Effector CD8-positive, alpha-beta T cell (primary cell): Measurements from ENCODE around the gene TSC22D1.
"Not testable (repeated sequence)": the region's sequence is repeated elsewhere in the genome, so short reads cannot be mapped to it uniquely, and the experiment has no call there.

ENCODE experiments used
- DNase-seq: peaks from one replicate; lab custom pipeline; 2025; lab: John Stamatoyannopoulos, UW

TSC22D1 gene

GRCh38 chr13:44573071-44573470 lies 3.1 kb downstream of the TSC22D1 start:
- DNase-seq: no peak

DNA sequence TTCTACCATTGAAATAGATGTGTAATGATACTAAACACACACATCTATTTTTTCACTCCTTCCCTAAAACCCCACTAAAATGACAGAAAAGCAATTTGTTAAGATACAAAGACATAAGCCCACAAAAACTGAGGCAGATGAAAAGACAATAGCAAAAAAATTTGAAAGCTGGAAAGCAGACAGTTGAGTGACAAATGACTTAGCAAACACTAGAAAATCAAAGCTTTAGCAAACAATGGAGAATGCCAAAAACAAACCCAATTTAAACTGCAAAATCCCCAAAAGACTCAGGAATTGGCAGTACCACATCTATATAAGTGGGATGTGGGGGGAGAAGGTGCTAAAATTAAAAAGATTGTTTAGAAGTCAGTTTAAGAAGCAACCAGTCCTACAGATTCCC lies 9.5 kb downstream of the TSC22D1 start:
- no peak for DNase-seq

DNA sequence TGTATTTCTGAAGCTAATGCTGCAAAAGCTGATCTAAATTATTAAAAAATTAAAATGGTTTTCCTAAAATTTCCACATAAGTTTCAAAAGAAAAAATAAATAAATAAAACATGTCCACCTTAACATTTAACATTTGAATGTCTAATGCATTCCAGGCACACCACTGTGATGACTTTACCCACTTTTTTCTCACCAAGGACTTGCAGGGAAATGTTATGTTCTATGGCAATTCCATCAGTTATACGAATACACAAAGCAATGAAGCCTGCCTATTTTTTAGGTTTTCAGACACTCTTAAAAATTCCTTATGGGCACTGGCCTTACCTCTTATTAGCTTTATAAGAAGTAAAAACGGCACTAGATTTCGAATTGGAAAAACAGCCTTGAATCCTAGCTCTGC lies 10.2 kb downstream of the TSC22D1 start:
- no peak for DNase-seq

- DNase-seq: no peak
Observed at GRCh38 chr13:44564936-44565335, 11.2 kb downstream of the TSC22D1 start.

DNA sequence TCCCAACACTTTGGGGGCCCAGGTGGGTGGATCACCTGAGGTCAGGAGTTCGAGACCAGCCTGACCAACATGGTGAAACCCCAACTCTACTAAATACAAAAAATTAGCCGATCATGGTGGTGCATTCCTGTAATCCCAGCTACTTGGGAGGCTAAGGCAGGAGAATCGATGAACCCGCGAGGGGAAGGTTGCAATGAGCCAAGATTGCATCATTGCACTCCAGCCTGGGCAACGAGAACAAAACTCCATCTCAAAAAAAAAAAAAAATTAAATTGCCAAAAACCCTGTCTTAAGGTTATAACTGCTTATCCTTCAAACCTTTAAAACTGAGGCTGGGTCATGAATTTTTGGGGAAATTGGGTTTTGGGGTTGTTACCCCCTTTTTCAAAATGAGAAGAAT lies 13.3 kb downstream of the TSC22D1 start:
- DNase-seq: not testable (repeated sequence)

DNA sequence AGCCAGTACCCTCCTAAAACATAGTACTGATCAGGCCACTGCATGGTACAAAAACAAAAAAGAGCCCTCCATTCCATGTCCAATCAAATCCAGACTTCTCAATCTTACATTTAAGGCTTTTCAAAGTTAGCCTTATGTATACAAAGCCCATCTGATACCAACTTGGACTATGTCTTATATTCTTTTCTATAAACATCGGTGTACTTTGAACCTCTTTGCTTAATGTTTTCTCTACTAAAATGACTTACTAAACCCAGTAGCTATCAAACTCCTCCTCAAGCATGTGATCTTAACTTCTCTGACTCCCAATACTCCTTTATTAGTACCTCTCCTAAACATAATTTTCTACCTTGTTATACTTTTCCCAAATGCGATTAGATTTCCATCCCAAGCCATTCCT lies 14.8 kb downstream of the TSC22D1 start:
- no peak for DNase-seq

DNA sequence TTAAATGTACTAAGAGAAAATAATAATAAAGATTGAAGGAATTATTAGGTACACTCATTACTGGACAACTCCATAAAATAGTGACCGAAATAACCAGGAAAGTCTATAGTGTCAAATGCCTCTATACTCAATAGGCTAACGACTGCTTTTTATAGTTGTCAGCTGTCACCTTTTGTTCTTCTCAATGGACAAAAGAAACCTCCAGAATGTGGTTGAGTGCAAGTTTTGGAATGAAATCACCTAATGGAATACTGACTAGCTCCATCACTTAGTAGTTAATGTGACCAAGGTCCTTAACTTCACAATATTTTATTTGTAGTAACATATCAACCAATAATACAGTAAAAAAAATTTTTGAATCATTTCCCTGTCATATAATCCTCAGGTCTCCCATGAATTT lies 18.1 kb downstream of the TSC22D1 start:
- no peak for DNase-seq

GRCh38 chr13:44555207-44555606 lies 20.9 kb downstream of the TSC22D1 start:
- DNase-seq: no peak

GRCh38 chr13:44549476-44549875 lies 26.7 kb downstream of the TSC22D1 start:
- DNase-seq: no peak

GRCh38 chr13:44546164-44546563 lies 30.0 kb downstream of the TSC22D1 start:
- no peak for DNase-seq

GRCh38 chr13:44543369-44543768 lies 32.8 kb downstream of the TSC22D1 start:
- no peak for DNase-seq

DNA sequence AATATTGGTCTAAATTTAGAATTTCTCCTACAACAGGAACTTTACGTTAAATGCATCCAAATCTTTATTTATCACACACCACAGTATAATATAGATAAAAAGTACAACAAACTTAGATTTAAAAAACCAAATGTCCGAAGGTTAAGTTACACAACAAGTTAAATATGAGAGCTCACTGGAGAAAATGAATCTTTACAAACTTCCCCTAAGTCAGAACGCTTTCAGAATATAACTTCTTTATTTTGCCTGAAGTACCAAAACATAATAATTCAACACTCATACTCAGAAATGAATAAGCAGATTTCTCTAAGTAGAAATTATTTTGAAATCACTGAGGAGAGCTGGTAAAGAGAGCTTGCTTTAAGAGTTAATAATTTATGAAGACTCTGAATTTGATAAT lies 33.8 kb downstream of the TSC22D1 start:
- no peak for DNase-seq

- DNase-seq: no peak
Observed at GRCh38 chr13:44541601-44542000, 34.5 kb downstream of the TSC22D1 start.

DNA sequence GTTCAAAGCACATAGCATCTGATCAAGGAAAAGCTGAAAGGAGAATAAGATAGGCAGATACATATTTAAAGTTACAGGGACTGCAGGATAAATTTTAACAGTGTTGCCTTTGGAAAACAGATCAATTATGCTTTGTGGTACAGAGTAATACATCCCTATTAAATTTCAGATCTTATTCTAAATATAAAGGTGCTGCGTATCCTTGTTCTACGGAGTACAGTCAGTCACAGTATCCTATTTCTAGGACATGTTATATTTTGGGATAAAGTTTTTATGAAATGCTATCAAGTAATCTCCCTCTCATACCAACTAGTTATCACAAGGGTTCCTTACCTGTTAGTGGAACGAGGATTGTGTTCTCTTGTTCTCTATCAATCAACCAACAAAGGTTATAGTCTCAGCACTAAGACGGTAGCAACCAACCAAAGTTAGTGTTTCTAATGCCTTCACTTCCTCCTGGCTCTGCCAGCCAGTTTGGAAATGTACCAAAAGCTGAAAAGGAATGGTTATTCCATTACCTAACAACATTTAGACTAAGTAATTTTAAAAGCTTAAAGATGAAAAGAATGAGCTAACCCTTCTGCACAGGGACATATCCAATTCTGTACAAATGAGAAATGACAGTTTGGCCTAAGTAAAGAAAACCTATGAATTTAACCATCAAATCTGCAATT lies 35.2 kb downstream of the TSC22D1 start:
- no peak for DNase-seq

DNA sequence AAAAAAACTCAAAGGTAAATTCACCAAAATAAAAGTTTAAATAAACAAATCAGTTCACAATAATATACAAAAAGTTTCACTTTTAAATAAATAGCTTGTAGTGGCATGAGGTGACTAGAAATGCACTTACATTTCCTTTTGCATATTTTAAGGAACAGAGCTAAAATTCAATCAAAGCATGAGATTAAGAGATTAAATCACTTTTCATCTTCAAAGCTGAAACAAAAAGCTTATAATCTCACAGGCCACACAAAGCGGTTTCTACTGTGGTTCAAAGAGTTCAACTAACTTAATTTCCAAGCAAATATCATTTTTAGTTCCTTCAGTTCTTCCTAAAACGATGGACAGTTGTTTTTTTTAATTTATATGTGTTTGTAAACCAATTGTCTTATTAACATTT lies 38.9 kb downstream of the TSC22D1 start:
- DNase-seq: no peak

GRCh38 chr13:44523146-44524015 lies 52.7 kb downstream of the TSC22D1 start:
- no peak for DNase-seq

DNA sequence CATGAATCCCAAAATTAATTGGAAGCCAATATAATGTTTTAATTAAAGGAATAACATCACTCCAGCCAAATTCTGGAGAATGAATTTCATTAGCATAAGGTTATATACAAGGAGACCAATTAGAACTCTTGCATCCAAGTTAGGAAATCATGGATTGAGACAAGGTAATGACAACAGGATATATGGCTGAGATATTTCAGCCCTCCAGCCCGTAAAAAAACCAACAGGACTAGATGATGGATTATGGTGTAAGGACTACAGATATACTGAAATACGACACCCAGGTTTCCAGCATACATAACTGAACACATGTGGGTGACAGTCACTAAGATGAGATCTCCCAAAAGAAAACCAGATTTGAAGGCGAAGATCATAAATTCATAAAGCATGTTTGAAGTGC lies 56.5 kb downstream of the TSC22D1 start:
- no peak for DNase-seq

- DNase-seq: no peak
Observed at GRCh38 chr13:44516771-44517170, 59.4 kb downstream of the TSC22D1 start.

DNA sequence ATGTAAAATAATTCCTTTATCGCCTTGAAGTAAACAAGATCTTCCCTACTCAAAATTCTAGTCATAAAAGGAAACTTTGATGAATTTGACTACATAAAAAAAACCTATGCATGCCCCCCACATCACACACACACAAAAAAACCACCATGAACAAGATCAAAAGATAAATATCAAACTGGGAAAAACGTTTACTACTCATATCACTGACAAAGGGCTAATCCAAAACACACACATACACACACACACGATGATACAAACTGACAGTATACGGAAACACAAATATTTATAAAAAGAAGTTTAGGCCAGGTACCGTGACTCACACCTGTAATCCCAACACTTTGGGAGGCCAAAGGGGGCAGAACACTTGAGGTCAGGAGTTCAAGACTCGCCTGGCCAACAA lies 61.9 kb downstream of the TSC22D1 start:
- DNase-seq: no peak

- DNase-seq: not testable (repeated sequence)
Observed at GRCh38 chr13:44509853-44510252, 66.3 kb downstream of the TSC22D1 start.

- DNase-seq: no peak
Observed at GRCh38 chr13:44508562-44509077, 67.5 kb downstream of the TSC22D1 start.

GRCh38 chr13:44507639-44508038 lies 68.5 kb downstream of the TSC22D1 start:
- no peak for DNase-seq

- no peak for DNase-seq
Observed at GRCh38 chr13:44506719-44507118, 69.4 kb downstream of the TSC22D1 start.
